ENCODE measurements around the gene SCAMP5. TPM values are rescaled to one million over a fixed set of nuclear protein-coding genes. Genes with fewer than 3 reads are reported as not detected.
A peak's percentile ranks its signal among the peaks of the same experiment; 100 is the strongest.

The SCAMP5 gene
- total and polyA plus RNA-seq, 7 donors, result 1.3 to 26.5 (median 3.9) TPM

DNA sequence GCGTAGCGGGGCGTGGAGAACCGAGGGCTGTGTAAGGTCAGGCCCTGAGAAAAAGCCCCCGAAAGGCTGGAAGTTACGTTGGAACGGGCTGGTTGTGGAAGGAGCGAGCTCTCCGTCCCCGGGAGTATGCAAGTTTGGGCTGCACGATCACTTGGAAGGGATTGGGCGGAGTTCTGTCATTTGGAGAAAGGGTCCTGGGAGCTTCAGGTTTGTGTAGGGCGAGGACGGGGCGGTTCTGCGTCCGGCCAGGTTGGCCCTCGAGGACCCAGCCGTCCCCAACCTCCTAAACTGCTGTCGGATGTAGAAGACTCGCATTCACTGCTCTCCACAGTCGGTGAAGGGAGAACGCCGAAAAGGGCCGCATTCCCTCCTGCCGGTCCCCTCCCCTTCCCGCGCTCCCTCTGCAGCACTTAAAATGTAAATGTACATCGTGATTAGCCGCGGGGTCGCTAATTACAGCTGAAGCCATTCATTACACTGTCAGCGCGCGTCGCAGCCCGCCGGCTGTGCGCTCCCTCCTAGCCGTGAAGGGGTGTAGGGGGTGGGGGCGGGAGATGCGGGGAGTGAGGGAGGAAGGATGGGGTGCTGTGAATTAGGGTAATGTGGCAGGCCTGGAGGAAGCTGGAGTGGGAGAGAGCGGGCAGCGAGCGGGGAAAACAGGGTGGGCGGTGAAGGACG lies 36.3 kb upstream of the SCAMP5 start:
- Histone ChIP-seq H3K4me3 (peak overlapping the region in 3 of 4 donors; percentile 54 to 65 (median 59)), H3K36me3 (no peaks in the 10 kb centered on the region), H3K9me3 (no peaks in the 10 kb centered on the region), H3K27ac (peak overlapping the region in 1 of 4 donors; percentile 35), H3K4me1 (peaks cover 0 to 51% (median 40%) of the 10 kb centered on the region in 4 donors), H3K27me3 (peaks cover 20 to 53% (median 30%) of the 10 kb centered on the region in 3 donors)
- TF ChIP-seq POLR2A (IDR thresholded peaks at IDR 0.05) (no peak), POLR2AphosphoS5 (IDR thresholded peaks at IDR 0.05) (no peak), EP300 (IDR thresholded peaks at IDR 0.05) (no peak)
- TF ChIP-seq, protein P1, sequence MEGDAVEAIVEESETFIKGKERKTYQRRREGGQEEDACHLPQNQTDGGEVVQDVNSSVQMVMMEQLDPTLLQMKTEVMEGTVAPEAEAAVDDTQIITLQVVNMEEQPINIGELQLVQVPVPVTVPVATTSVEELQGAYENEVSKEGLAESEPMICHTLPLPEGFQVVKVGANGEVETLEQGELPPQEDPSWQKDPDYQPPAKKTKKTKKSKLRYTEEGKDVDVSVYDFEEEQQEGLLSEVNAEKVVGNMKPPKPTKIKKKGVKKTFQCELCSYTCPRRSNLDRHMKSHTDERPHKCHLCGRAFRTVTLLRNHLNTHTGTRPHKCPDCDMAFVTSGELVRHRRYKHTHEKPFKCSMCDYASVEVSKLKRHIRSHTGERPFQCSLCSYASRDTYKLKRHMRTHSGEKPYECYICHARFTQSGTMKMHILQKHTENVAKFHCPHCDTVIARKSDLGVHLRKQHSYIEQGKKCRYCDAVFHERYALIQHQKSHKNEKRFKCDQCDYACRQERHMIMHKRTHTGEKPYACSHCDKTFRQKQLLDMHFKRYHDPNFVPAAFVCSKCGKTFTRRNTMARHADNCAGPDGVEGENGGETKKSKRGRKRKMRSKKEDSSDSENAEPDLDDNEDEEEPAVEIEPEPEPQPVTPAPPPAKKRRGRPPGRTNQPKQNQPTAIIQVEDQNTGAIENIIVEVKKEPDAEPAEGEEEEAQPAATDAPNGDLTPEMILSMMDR (IDR thresholded peaks at IDR 0.05), result no peak
- 6 to 8% methylated on average over 47 of the region's 47 CpGs for WGBS, 2 donors
- intact Hi-C loops (cut with DNase I), result loop anchor here (5.0 to 10.0 kb wide), 4 partner anchors 117 to 584 kb away; partner anchors contain the start of genes C15orf39 and ULK3
- no peak for DNase-seq

DNA sequence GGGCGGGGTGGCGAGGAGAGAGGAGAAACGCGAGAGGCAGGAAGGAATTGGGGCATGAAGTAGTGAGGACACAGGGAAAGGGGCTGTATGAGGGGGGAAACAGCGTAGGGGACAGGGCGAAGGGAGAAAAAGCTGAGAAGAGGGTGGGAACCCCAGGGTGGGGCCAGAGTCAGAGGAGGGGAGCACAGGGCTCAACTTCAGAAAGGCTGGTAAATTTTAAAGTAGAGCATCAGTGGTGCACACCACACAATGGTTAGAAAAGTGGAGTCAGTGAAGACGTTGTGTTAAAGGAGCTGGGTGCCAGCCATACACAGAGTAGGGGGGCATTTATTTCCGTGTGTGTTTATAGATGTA lies 35.8 kb upstream of the SCAMP5 start:
- no peak for TF ChIP-seq POLR2A (IDR thresholded peaks at IDR 0.05)
- TF ChIP-seq EP300 (IDR thresholded peaks at IDR 0.05), result no peak
- no peak for TF ChIP-seq POLR2AphosphoS5 (IDR thresholded peaks at IDR 0.05)
- TF ChIP-seq, protein P1 (IDR thresholded peaks at IDR 0.05), result no peak
- Histone ChIP-seq H3K4me3 (no peak overlapping the region), H3K27ac (no peak overlapping the region), H3K4me1 (peaks cover 0 to 51% (median 40%) of the 10 kb centered on the region in 4 donors), H3K27me3 (peaks cover 20 to 48% (median 30%) of the 10 kb centered on the region in 3 donors), H3K36me3 (no peaks in the 10 kb centered on the region), H3K9me3 (no peaks in the 10 kb centered on the region)
- 22 to 33% methylated on average over 8 of the region's 8 CpGs for WGBS, 2 donors
- intact Hi-C loops (cut with DNase I), result loop anchor here (5.0 to 10.0 kb wide), 4 partner anchors 117 to 585 kb away; partner anchors contain the start of genes C15orf39 and ULK3
- DNase-seq, result no peak

DNA sequence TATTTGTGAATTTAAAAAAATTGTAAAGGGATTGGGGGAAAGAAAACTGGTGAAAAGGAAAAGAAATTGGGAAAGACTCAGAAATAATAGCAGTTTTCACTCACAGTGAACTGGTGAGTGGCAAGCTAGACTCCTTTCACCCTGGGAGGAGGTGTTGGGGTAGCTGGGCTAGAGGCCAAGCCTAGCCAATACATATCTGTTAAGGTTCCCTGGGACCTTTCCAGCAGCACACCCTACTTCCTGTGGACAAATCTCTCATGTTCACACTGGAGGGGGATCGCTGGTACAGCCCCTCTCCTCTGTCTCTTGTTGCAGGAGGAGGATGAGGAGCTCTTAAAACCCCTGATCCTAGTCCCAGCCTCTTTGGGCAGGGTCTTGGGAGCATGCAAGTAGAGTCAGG lies 35.1 kb upstream of the SCAMP5 start:
- no peaks in the 10 kb centered on the region for H3K9me3 ChIP-seq
- TF ChIP-seq POLR2A (IDR thresholded peaks at IDR 0.05), result no peak
- TF ChIP-seq, protein P1 (IDR thresholded peaks at IDR 0.05), result no peak
- TF ChIP-seq POLR2AphosphoS5 (IDR thresholded peaks at IDR 0.05), result no peak
- TF ChIP-seq EP300 (IDR thresholded peaks at IDR 0.05), result no peak
- H3K4me3 ChIP-seq, result no peak overlapping the region
- H3K36me3 ChIP-seq, result no peaks in the 10 kb centered on the region
- WGBS, 2 donors, result 68 to 83% methylated on average over 1 of the region's 1 CpG
- H3K4me1 ChIP-seq, result peaks cover 0 to 44% (median 38%) of the 10 kb centered on the region in 4 donors
- H3K27me3 ChIP-seq, result peaks cover 20 to 40% (median 30%) of the 10 kb centered on the region in 3 donors
- intact Hi-C loops (cut with DNase I), result no loop called here
- no peak for DNase-seq
- no peak overlapping the region for H3K27ac ChIP-seq

DNA sequence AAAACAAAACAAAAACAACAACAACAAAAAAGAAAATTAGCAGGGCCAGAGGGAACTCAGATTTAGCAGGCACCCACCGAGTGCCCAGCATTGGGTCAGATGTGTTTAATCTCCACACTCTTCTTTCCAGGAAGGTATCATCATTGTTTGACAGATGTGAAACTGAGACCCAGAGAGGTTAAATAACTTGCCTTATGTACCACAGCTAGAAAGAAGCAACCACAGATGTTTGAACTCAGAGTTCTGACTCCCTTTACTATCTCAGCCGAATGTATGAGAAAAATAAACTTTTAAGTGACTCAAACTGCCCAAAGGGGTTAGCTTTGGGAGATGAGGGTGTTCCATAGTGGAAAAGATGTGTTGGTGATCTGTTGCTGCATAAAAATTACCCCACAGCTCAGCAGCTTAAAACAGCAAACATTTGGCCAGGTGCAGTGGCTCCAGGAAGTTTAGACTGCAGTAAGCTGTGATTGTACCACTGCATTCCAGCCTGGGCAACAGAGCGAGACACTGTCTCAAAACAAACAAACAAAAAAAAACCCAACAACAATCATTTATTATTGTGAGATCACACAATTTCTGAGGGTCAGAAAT lies 34.3 kb upstream of the SCAMP5 start:
- Histone ChIP-seq H3K4me1 (peaks cover 0 to 35% (median 30%) of the 10 kb centered on the region in 4 donors), H3K36me3 (no peaks in the 10 kb centered on the region), H3K27ac (no peak overlapping the region), H3K9me3 (no peaks in the 10 kb centered on the region), H3K4me3 (no peak overlapping the region), H3K27me3 (peaks cover 20 to 36% (median 30%) of the 10 kb centered on the region in 3 donors)
- TF ChIP-seq EP300 (IDR thresholded peaks at IDR 0.05) (no peak), POLR2A (IDR thresholded peaks at IDR 0.05) (no peak), POLR2AphosphoS5 (IDR thresholded peaks at IDR 0.05) (no peak)
- TF ChIP-seq, protein P1 (IDR thresholded peaks at IDR 0.05), result no peak
- 21 to 44% methylated on average over 3 of the region's 3 CpGs for WGBS, 2 donors
- intact Hi-C loops (cut with DNase I), result no loop called here
- no peak for DNase-seq
